Bronchial epithelial cell (primary cell): ENCODE data around the gene SPRY4. TPM values are rescaled to one million over a fixed set of nuclear protein-coding genes. Genes with fewer than 3 reads are reported as not detected.
"Not testable (repeated sequence)": the region's sequence is repeated elsewhere in the genome, so short reads cannot be mapped to it uniquely, and the experiment has no call there.

Experiments used
- DNase-seq: peaks from one replicate; pipeline ENCODE4 v3.0.0-alpha.2; 2010; ENCODE audit warnings: low read depth
- FAIRE-seq: peaks from 2 replicates; lab custom pipeline; 2011; peaks lifted over from hg19 to GRCh38; lab: Jason Lieb, UNC
- H3K27me3 ChIP-seq: 2 replicates; pipeline ENCODE4 v1.5.1; 2011; ENCODE audit warnings: low read length; ENCODE audit not compliant: control insufficient read depth, insufficient read depth
- H3K36me3 ChIP-seq: 2 replicates; pipeline ENCODE4 v1.5.1; 2011; ENCODE audit warnings: low read length; ENCODE audit not compliant: control insufficient read depth, insufficient read depth
- H3K4me3 ChIP-seq: 2 replicates; pipeline ENCODE4 v1.5.1; 2011; ENCODE audit warnings: mild to moderate bottlenecking, low read depth, low read length, control low read depth
- total RNA-seq: library from RNA; depleted of rRNA; stranded (reverse); fragments of >200 nt; gene quantifications from 2 replicates; pipeline ENCODE4 v1.2.1, GENCODE V29; 2014
- TF ChIP-seq, protein P1 (sequence below): IDR thresholded peaks from 2 replicates; pipeline ENCODE4 v1.5.1; 2011; ENCODE audit warnings: mild to moderate bottlenecking, moderate library complexity, low read length, control low read depth, inconsistent platforms; ENCODE audit not compliant: insufficient read depth, severe bottlenecking

SPRY4 gene, protein sequence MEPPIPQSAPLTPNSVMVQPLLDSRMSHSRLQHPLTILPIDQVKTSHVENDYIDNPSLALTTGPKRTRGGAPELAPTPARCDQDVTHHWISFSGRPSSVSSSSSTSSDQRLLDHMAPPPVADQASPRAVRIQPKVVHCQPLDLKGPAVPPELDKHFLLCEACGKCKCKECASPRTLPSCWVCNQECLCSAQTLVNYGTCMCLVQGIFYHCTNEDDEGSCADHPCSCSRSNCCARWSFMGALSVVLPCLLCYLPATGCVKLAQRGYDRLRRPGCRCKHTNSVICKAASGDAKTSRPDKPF
- 0.51 and 1.3 TPM in 2 replicates for total RNA-seq

DNA sequence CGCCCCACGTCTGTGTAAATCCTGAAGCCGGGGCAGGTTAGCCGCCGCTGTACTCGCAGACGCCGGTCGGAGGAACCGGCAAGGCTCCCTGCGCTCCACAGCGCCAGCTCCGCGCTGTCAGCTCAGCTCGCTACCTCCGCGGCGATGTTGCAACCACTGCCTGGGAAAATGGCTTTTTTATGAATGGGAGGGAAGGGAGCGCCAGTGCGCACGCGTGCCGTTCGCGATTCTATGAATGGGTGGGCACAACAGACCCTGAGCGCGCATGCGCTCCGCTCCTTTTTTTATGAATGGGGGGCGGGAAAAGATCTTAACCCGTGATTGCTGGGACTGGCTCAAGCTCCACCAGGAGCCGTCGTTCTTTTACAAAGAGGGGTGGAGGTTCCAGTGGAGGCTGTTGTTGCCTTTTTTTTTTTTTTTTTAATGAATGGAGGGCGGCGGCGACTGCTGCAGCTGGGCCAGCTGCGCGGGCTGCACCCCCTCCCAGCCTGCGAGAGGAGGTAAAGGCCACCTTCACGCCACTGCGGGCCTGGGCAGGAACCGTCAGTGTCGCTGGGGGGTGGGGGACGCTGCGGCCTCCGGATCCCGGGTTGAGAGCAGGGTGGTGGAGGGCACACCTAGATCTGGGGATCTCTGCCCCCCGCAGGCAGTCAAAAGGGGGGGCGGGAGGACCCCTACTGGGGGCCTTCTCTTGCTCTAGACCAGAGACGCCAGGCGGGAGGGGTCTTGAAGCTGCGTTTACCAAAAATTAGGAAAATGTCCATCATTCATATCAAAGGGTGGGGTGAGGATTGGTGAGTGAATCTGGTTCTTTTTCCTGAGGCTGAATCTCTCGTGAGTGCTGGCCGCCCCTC lies at the start of gene SPRY4:
Gene SPRY4, minus strand, starts transcription at position 151 of the 854 bp plus-strand sequence. CDS start 9,913 bp downstream, outside the sequence.
- no peaks in the 10 kb centered on the region for H3K27me3 ChIP-seq
- H3K36me3 ChIP-seq, result no peaks in the 10 kb centered on the region
- H3K4me3 ChIP-seq, result peak within 1 kb of the TSS; percentile 44
- TF ChIP-seq, protein P1, sequence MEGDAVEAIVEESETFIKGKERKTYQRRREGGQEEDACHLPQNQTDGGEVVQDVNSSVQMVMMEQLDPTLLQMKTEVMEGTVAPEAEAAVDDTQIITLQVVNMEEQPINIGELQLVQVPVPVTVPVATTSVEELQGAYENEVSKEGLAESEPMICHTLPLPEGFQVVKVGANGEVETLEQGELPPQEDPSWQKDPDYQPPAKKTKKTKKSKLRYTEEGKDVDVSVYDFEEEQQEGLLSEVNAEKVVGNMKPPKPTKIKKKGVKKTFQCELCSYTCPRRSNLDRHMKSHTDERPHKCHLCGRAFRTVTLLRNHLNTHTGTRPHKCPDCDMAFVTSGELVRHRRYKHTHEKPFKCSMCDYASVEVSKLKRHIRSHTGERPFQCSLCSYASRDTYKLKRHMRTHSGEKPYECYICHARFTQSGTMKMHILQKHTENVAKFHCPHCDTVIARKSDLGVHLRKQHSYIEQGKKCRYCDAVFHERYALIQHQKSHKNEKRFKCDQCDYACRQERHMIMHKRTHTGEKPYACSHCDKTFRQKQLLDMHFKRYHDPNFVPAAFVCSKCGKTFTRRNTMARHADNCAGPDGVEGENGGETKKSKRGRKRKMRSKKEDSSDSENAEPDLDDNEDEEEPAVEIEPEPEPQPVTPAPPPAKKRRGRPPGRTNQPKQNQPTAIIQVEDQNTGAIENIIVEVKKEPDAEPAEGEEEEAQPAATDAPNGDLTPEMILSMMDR, result no peak
- no peak for FAIRE-seq
- peak; percentile 94 for DNase-seq

DNA sequence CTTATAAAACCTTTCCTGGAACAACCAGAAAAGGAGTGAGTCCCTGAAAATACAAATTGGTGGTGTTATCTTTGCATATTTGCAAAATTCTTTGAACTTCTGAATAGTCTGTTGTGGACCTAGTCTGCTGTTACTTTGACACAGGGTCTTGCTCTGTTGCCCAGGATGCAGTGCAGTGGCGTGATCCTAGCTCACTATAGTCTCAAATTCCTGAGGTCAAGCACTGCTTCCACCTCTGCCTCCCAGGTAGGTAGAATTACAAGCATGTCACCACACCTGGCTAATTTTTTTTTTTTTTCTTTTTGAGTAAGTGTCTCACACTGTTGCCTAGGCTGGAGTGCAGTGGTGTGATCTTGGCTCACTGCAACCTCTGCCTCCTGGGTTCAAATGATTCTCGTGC lies 43.7 kb upstream of the SPRY4 start:
- DNase-seq (no peak), FAIRE-seq (no peak)
- Histone ChIP-seq H3K4me3 (no peak overlapping the region), H3K27me3 (no peaks in the 10 kb centered on the region), H3K36me3 (no peaks in the 10 kb centered on the region)
- TF ChIP-seq, protein P1, result no peak

DNA sequence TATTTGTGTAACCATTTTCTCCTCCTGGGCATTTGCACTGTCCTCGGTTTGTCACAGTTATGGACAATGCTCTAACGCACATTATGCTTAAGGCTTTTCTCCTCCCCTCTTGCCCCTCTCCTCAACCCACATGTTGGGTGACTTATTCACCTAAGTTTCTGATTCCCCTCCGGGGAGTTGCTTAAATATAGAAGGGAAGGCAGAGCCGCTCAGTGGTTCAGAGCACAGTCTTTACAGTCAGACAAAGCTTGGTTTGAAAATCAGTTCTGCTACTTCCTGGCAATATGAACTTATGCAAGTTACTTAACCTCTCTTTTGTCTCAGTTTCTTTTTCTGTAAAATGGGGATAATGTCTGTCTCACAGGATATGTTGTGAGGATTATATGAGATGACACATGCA lies 41.2 kb upstream of the SPRY4 start:
- H3K27me3 ChIP-seq, result no peaks in the 10 kb centered on the region
- H3K4me3 ChIP-seq, result no peak overlapping the region
- H3K36me3 ChIP-seq, result no peaks in the 10 kb centered on the region
- TF ChIP-seq, protein P1, result no peak
- no peak for DNase-seq
- no peak for FAIRE-seq

GRCh38 chr5:142364251-142365145 lies 39.7 kb upstream of the SPRY4 start:
- Histone ChIP-seq H3K27me3 (no peaks in the 10 kb centered on the region), H3K4me3 (peak overlapping the region; percentile 8), H3K36me3 (no peaks in the 10 kb centered on the region)
- FAIRE-seq, result no peak
- TF ChIP-seq, protein P1, result no peak
- peak; percentile 60 for DNase-seq

- FAIRE-seq (no peak), DNase-seq (no peak)
- Histone ChIP-seq H3K4me3 (no peak overlapping the region), H3K36me3 (no peaks in the 10 kb centered on the region), H3K27me3 (no peaks in the 10 kb centered on the region)
- TF ChIP-seq, protein P1, result no peak
Measured at GRCh38 chr5:142363619-142363963, 38.8 kb upstream of the SPRY4 start.

DNA sequence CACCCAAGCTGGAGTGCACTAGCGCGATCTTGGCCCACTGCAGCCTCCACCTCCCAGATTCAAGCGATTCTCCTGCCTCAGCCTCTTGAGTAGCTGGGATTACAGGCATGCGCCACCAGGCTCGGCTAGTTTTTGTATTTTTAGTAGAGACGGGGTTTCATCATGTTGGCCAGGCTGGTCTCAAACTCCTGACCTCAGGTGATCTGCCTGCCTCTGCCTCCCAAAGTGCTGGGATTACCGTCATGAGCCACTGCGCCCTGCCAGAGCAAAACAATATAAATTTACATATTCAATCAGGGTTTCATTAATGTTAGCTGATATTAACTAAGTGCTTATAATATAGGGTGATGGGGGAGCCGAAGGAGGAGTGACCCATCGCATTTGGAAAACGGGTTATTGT lies 37.4 kb upstream of the SPRY4 start:
- H3K4me3 ChIP-seq, H3K36me3 ChIP-seq, FAIRE-seq, DNase-seq, H3K27me3 ChIP-seq: not testable (repeated sequence)
